ENCODE results near the gene PIK3R2.

PIK3R2 gene

DNA sequence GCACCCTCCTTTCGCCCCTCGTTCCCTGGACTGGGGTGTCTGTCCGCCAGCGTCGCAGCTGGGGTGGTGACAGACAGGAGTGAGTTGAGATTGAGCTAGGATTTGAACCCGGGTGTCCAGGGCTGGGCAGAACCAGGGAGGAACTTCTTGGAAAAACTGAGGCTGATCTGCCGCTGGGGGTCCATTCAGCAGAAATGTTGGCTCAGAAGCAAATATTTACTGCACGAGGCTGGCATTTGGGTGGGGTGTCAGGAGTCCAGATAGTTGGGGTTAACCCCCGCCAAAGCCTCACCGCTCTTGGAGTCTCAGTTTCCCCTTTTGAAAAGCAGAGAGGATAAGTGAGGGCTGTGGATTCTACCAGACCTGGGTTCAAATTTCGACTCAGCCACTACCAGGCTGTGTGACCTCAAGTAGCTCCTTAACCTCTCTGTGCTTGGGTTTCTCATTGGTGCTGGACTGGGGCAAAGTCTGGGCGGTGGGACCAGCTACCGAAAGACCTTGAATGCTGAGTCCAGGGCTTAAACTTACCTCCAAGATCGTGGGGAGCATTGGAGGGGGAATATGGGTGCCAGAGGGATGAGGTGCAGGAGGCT is 34.4 kb upstream of the PIK3R2 start:
- no peak for TF ChIP-seq GLIS3 (CRISPR knock-in tag; IDR thresholded peaks at IDR 0.05)
- TF ChIP-seq ISL1 (CRISPR knock-in tag; IDR thresholded peaks at IDR 0.05) = no peak
- no peak for TF ChIP-seq CSDC2 (CRISPR knock-in tag; IDR thresholded peaks at IDR 0.05)
- no peak for TF ChIP-seq ESRRG (CRISPR knock-in tag; IDR thresholded peaks at IDR 0.05)
- no peak for ATAC-seq

DNA sequence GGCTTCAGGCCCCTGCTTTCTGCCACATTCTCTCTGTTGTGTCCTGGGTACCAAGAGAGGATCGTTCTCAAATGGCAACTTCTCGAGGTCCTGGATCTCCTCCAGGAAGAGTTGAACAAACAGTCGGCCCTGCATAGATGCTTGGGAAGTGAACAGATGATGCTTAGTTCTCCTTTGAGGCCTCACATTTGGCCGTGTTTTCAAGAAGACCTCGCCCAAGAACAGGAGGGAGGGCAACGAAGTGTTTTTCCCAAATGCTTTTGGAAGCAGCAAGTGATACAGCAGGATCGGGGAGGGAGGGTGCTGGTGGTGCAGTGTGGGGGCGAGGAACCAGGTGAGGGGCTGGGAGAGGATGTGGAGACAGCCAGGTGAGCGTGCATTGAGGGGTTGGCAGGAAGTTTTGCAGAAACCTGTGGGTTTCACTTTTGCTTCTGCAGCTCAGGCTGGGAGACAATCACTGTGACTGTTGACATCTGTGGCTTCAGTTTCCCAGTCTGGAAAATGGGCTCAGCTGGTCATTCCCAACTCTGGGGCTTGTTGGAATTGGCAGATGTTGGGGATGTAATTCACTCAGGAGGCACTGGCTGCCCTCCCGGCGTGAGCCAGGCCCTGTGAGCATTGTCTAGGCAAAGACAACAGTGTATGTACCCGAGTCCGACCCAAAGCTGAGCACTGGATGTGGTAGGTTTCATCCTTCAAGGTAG is 33.8 kb upstream of the PIK3R2 start:
- no peak for ATAC-seq
- TF ChIP-seq ZNF8 (CRISPR knock-in tag; IDR thresholded peaks at IDR 0.05) (no peak), PPARA (CRISPR knock-in tag; IDR thresholded peaks at IDR 0.05; ENCODE audit: borderline replicate concordance) (no peak), ESRRG (CRISPR knock-in tag; IDR thresholded peaks at IDR 0.05) (no peak), BACH2 (CRISPR knock-in tag; IDR thresholded peaks at IDR 0.05; ENCODE audit: borderline replicate concordance) (no peak), ARNTL (CRISPR knock-in tag; IDR thresholded peaks at IDR 0.05; ENCODE audit: borderline replicate concordance, low read depth) (no peak), ZNF565 (CRISPR knock-in tag; conservative IDR thresholded peaks at IDR 0.05; ENCODE audit: low read depth) (no peak), ISL1 (CRISPR knock-in tag; IDR thresholded peaks at IDR 0.05) (no peak), ZNF70 (CRISPR knock-in tag; IDR thresholded peaks at IDR 0.05) (no peak), ZC3H10 (CRISPR knock-in tag; IDR thresholded peaks at IDR 0.05) (no peak), SNAI2 (CRISPR knock-in tag; IDR thresholded peaks at IDR 0.05) (no peak), GLIS3 (CRISPR knock-in tag; IDR thresholded peaks at IDR 0.05) (no peak), ZFP30 (CRISPR knock-in tag; IDR thresholded peaks at IDR 0.05) (no peak), CSDC2 (CRISPR knock-in tag; IDR thresholded peaks at IDR 0.05) (no peak)
- TF ChIP-seq, protein P1, sequence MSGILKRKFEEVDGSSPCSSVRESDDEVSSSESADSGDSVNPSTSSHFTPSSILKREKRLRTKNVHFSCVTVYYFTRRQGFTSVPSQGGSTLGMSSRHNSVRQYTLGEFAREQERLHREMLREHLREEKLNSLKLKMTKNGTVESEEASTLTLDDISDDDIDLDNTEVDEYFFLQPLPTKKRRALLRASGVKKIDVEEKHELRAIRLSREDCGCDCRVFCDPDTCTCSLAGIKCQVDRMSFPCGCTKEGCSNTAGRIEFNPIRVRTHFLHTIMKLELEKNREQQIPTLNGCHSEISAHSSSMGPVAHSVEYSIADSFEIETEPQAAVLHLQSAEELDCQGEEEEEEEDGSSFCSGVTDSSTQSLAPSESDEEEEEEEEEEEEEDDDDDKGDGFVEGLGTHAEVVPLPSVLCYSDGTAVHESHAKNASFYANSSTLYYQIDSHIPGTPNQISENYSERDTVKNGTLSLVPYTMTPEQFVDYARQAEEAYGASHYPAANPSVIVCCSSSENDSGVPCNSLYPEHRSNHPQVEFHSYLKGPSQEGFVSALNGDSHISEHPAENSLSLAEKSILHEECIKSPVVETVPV (CRISPR knock-in tag; IDR thresholded peaks at IDR 0.05) = no peak
- TF ChIP-seq, protein P2, sequence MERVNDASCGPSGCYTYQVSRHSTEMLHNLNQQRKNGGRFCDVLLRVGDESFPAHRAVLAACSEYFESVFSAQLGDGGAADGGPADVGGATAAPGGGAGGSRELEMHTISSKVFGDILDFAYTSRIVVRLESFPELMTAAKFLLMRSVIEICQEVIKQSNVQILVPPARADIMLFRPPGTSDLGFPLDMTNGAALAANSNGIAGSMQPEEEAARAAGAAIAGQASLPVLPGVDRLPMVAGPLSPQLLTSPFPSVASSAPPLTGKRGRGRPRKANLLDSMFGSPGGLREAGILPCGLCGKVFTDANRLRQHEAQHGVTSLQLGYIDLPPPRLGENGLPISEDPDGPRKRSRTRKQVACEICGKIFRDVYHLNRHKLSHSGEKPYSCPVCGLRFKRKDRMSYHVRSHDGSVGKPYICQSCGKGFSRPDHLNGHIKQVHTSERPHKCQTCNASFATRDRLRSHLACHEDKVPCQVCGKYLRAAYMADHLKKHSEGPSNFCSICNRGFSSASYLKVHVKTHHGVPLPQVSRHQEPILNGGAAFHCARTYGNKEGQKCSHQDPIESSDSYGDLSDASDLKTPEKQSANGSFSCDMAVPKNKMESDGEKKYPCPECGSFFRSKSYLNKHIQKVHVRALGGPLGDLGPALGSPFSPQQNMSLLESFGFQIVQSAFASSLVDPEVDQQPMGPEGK (CRISPR knock-in tag; IDR thresholded peaks at IDR 0.05; ENCODE audit: borderline replicate concordance) = no peak

DNA sequence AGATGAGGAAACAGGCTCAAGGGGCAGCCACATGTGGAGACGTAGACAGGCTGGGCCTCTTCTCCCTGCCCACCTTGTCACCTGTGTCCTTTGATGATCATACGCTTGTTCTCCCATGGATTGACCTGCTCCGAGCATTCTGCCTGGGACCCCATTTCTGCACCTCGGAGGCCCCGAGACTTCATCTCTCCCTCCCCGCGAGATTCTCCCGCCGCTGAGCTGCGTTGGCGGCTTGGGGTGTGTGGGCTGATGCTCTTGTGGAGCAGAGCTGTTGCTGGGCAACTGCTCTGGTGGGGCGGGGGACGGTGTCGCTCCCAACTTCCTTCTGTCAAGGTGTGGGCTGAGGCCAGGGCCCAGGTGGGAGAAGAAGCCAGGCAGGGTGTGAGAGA is 33.3 kb upstream of the PIK3R2 start:
- ATAC-seq = no peak
- TF ChIP-seq, protein P1 (CRISPR knock-in tag; IDR thresholded peaks at IDR 0.05) = no peak
- TF ChIP-seq, protein P2 (CRISPR knock-in tag; IDR thresholded peaks at IDR 0.05; ENCODE audit: borderline replicate concordance) = no peak
- TF ChIP-seq ZNF565 (CRISPR knock-in tag; conservative IDR thresholded peaks at IDR 0.05; ENCODE audit: low read depth) (no peak), ISL1 (CRISPR knock-in tag; IDR thresholded peaks at IDR 0.05) (no peak), GLIS3 (CRISPR knock-in tag; IDR thresholded peaks at IDR 0.05) (no peak), ZFP3 (CRISPR knock-in tag; IDR thresholded peaks at IDR 0.05) (no peak), CSDC2 (CRISPR knock-in tag; IDR thresholded peaks at IDR 0.05) (no peak), ZFP30 (CRISPR knock-in tag; IDR thresholded peaks at IDR 0.05) (no peak), ZNF8 (CRISPR knock-in tag; IDR thresholded peaks at IDR 0.05) (no peak), RARB (CRISPR knock-in tag; IDR thresholded peaks at IDR 0.05) (no peak)
- TF ChIP-seq, protein P3, sequence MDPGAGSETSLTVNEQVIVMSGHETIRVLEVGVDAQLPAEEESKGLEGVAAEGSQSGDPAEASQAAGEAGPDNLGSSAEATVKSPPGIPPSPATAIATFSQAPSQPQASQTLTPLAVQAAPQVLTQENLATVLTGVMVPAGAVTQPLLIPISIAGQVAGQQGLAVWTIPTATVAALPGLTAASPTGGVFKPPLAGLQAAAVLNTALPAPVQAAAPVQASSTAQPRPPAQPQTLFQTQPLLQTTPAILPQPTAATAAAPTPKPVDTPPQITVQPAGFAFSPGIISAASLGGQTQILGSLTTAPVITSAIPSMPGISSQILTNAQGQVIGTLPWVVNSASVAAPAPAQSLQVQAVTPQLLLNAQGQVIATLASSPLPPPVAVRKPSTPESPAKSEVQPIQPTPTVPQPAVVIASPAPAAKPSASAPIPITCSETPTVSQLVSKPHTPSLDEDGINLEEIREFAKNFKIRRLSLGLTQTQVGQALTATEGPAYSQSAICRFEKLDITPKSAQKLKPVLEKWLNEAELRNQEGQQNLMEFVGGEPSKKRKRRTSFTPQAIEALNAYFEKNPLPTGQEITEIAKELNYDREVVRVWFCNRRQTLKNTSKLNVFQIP (CRISPR knock-in tag; IDR thresholded peaks at IDR 0.05; ENCODE audit: borderline replicate concordance, low read depth) = no peak

DNA sequence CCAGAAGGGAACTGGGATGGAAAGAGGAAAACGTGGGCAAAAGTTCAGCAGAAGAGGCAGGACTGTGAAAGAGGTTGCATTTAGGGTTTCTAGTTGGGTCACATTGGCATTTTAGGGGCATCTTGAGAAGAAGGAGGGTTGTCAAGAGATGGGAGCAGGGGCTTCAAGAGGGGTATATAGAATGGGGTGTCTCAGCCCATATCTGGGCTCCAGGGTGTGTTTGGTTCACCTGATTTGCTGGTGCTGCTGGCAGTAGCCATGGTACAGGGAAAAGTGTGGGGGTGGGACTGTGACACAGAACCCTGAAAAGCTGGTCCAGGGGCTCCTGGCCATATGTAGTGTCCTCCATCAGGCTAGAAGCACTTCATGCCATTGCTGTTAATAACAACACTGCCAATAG is 32.8 kb upstream of the PIK3R2 start:
- no peak for TF ChIP-seq OSR1 (CRISPR knock-in tag; IDR thresholded peaks at IDR 0.05)
- no peak for TF ChIP-seq TOX (CRISPR knock-in tag; IDR thresholded peaks at IDR 0.05; ENCODE audit: borderline replicate concordance)
- TF ChIP-seq, protein P4, sequence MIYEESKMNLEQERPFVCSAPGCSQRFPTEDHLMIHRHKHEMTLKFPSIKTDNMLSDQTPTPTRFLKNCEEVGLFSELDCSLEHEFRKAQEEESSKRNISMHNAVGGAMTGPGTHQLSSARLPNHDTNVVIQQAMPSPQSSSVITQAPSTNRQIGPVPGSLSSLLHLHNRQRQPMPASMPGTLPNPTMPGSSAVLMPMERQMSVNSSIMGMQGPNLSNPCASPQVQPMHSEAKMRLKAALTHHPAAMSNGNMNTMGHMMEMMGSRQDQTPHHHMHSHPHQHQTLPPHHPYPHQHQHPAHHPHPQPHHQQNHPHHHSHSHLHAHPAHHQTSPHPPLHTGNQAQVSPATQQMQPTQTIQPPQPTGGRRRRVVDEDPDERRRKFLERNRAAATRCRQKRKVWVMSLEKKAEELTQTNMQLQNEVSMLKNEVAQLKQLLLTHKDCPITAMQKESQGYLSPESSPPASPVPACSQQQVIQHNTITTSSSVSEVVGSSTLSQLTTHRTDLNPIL (CRISPR knock-in tag; IDR thresholded peaks at IDR 0.05; ENCODE audit: low read depth) = no peak
- no peak for TF ChIP-seq ZNF70 (CRISPR knock-in tag; IDR thresholded peaks at IDR 0.05)
- no peak for TF ChIP-seq ZFP3 (CRISPR knock-in tag; IDR thresholded peaks at IDR 0.05)
- TF ChIP-seq ISL1 (CRISPR knock-in tag; IDR thresholded peaks at IDR 0.05) = no peak
- TF ChIP-seq, protein P5, sequence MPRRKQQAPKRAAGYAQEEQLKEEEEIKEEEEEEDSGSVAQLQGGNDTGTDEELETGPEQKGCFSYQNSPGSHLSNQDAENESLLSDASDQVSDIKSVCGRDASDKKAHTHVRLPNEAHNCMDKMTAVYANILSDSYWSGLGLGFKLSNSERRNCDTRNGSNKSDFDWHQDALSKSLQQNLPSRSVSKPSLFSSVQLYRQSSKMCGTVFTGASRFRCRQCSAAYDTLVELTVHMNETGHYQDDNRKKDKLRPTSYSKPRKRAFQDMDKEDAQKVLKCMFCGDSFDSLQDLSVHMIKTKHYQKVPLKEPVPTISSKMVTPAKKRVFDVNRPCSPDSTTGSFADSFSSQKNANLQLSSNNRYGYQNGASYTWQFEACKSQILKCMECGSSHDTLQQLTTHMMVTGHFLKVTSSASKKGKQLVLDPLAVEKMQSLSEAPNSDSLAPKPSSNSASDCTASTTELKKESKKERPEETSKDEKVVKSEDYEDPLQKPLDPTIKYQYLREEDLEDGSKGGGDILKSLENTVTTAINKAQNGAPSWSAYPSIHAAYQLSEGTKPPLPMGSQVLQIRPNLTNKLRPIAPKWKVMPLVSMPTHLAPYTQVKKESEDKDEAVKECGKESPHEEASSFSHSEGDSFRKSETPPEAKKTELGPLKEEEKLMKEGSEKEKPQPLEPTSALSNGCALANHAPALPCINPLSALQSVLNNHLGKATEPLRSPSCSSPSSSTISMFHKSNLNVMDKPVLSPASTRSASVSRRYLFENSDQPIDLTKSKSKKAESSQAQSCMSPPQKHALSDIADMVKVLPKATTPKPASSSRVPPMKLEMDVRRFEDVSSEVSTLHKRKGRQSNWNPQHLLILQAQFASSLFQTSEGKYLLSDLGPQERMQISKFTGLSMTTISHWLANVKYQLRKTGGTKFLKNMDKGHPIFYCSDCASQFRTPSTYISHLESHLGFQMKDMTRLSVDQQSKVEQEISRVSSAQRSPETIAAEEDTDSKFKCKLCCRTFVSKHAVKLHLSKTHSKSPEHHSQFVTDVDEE (CRISPR knock-in tag; IDR thresholded peaks at IDR 0.05) = no peak
- no peak for ATAC-seq
